GM21723 (cell line): Measurements from ENCODE around the gene ZNF518A.
"Not testable (repeated sequence)": the region's sequence is repeated elsewhere in the genome, so short reads cannot be mapped to it uniquely, and the experiment has no call there.

ENCODE experiments used
- ATAC-seq: cut with Tn5 transposase; IDR thresholded peaks from one replicate; pipeline ENCODE4 v1.9.1; 2021; ENCODE audit warnings: mild to moderate bottlenecking, moderate library complexity; ENCODE audit not compliant: unreplicated experiment

The ZNF518A gene

GRCh38 chr10:96136810-96137209, 6.7 kb downstream of the ZNF518A start:
- no peak for ATAC-seq

DNA sequence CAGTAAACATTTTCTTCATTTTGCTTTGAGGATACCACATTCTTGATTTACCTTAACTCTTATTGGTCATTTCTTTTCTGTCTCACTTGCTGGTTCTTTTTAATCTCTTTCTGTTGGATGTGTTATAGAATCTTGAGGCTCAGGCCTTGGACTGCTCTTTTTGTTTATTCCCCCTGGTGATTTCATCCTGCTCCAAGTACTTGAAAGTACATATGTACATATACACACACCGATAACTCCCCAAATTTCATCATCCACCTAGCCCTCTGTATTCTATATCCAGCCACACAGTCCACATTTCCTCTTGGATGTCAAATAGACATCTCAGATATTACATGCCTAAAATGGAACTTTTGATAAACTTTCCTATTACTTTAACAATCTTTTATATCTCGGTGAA, 7.5 kb downstream of the ZNF518A start:
- ATAC-seq: no peak

GRCh38 chr10:96138102-96138501, 8.0 kb downstream of the ZNF518A start:
- ATAC-seq: peak; percentile 98

DNA sequence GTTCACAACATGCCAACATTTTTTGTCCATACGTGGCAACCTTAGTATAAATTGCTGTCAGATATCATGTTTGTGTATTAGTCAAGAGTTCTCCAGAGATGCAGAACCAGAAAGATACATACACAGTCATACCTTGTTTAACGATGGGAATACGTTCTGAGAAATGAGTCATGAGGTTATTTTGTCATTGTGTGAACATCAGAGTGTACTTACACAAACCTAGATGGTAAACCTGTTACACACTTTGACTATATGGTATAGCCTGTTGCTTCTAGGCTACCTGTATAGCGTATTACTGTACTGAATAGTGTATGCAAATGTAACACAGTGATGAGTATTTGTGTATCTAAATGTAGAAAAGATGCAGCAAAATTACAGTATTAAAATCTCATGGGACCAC, 22.3 kb downstream of the ZNF518A start:
- ATAC-seq: no peak

DNA sequence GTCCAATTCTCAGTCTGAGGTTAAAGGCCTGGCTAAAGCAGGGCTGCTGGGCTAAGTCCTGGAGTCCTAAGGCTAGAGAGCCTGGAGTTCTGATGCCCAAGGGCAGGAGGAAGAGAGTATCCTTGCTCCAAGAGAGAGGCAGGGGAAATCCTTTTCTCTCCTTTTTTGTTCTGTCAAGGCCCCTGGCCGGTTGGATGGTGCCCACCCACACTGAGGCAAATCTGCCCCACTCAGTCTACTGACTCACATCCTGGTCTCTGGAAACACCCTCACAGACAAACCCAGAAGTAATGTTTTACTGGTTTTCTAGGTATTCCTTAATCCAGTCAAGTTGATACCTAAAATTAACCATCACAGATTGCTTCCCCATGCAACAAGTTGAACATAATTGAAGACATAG, 23.0 kb downstream of the ZNF518A start:
- no peak for ATAC-seq

DNA sequence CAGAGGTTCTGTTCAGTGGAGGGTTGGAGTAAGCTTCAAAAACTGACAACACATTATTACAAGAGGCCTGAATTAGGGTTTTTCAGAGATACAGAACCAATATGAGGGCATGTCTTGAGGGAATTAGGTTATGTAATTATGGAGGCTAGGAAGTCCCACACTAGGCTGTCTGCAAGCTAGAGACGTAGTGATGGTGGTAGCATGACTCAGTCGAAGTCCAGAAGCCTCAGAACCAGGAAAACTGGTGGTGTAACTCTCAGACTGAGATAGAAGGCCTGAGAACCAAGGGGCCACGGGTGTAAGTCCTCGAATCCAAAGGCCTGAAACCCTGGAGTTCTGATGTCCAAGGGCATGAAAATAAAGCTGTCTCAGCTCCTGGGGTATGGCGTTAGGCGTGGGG, 35.6 kb downstream of the ZNF518A start:
- ATAC-seq: no peak

DNA sequence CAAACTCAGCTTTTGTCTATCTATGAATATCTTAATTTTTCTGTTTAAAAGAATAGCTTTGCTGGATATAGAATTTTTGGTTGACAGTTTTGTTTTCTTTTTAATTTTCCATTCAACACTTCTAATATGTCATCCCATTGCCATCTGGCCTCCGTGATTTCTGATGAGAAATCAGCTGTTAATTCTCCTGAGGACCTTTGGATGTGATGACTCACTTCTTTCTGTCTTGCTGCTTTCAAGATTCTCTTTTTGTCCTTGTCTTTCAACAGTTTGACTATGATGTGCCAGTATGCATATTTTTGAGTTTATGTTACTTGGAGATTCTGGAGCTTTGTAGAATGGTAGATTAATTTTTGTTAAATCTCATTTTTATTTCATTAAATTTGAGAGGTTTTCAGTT, 38.4 kb downstream of the ZNF518A start:
- no peak for ATAC-seq

DNA sequence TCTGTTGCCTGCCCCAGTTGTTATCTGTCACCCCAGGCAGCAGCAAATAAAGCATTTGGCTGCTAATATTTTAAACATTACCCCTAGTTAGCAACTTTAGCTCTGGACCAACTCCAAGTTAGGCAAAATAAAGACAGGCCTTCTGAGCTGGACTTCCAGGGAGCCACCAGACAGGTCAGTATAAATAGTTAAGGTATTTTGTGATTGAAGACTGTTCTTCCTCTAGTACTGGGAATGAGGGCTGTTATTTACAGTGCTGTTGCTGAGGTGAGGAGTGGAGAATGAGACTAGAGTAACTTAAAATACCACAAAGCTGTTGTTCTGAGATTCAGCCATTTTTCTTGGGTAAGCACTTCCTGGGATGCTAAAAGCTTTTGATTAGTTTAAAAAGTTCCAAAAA, 40.1 kb downstream of the ZNF518A start:
- no peak for ATAC-seq

DNA sequence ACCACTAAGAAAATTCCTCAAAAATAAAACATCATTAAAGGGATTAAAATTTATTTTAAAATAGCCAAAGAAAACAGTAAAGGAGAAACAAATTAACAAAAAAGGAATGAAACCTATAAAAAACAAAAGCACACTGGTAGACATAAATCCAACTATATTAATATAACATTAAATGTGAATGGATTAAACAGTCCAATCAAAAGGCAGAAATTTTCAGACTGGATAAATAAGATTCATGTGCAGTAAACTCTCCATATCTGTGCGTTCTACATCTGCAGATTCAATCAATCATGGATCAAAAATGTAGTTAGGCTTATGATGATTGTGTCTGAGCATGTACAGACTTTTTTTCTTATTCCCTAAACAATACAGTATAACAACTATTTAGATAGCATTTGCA, 42.6 kb downstream of the ZNF518A start:
- no peak for ATAC-seq

DNA sequence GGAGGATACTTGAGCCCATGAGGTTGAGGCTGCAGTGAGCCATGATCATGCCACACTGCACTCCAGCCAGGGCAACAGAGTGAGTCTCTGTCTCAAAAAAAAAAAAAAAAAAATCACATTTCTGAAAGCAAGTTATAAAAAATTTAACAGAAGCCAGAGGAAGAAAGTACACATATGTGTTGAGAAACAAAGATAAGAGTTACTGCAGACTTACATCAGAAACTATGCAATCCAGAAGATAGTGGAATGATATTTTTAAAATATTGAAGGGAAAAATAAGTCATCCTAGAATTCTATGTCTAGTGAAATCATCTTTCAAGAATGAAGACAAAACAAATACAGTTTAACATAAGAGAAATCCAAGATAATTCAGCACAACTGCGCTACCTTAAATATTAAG, 46.9 kb downstream of the ZNF518A start:
- no peak for ATAC-seq

DNA sequence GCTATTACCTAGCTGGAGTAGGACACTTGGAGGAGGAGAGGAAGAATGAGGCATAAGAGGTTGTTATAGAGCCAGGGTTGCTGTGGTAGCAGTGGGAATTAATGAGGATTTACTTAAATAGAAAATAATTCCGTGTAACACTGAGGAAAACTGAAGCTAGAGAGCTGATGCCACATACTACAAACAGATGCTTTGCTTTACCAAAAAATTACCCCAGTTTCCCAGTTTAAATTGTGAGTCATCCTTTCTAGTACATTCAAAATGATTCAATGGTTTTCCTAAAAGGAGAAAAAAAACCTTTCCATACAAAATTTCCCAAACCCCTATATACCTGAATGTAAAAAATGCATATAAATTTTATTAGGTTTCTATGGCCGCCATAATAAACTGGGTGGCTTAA, 58.3 kb downstream of the ZNF518A start:
- no peak for ATAC-seq

DNA sequence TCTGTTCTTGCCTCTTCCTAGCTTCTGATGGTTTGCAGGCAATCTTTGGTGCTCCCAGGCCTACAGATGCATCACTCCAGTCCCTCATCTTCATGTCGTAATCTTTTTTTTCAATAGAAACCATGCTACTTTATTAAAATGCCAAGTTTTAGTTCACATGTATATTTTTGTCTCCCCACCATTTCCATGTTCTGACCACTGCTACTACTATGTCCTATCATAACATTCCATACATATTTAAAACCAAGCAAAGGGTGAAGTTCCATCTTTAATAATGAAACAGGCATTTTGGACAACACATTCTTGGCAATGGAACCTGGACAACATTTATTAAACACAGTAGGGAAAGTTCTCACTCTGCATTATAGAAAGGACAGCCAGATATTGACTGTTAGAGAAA, 58.8 kb downstream of the ZNF518A start:
- ATAC-seq: no peak

DNA sequence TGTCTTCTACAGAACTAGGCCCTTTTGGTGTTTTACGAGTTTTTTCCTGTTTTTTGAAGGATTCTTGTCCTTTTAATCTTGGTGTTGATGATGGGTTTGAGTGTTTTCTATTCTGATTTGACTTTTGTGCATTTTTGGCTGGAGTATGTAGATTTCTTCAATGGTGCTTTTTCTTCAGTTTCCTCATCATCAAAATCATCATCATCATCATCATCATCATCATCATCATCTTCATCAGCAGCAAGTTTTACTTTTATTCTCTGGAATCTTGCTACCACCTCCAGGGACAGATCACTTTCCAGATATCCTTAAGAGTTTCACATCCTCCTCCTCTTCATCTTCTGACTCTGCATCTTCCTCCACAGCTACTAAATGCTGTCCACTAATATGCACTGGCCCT, 59.4 kb downstream of the ZNF518A start:
- not testable (repeated sequence) for ATAC-seq

DNA sequence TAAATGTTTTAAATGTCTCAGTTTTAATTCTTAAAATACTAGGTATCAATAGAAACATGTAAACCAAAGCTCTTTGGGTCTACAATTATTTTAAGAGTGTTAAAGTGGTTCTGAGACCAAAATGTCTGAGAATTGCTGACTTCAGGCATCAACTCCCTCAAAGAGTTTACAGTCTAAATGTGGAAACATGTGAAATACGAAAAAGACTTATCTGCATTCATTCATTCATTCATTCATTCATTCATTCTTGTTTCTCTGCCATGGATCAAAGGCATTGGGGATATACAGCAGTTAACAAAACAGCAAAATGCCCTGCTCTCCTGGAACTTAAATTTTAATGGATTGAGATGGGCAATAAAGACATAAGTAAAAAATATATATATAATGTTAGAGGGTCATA, 71.4 kb downstream of the ZNF518A start:
- ATAC-seq: no peak

- ATAC-seq: no peak
Observed at GRCh38 chr10:96205580-96205979, 75.5 kb downstream of the ZNF518A start.

DNA sequence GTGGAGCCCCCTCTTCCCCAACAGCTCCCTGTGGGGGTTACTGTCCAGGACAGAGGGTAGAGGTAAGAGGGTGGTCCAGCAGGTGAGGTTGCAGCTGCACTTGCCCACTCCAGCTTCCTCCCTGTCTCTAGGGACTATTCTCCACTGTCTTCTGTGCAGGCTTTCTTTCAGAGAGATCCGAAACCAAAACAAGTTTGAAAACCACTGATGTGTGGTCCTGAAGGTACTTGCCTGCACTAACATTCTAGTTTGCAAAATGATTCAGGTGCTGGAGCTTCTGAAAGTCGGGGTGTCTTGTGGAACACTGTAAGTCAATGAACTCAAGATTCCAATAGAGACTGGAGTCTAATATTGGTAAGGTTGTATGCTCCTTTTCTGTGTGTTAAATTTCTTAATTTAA, 78.2 kb downstream of the ZNF518A start:
- ATAC-seq: peak; percentile 67

- ATAC-seq: no peak
Observed at GRCh38 chr10:96208946-96209345, 78.8 kb downstream of the ZNF518A start.

DNA sequence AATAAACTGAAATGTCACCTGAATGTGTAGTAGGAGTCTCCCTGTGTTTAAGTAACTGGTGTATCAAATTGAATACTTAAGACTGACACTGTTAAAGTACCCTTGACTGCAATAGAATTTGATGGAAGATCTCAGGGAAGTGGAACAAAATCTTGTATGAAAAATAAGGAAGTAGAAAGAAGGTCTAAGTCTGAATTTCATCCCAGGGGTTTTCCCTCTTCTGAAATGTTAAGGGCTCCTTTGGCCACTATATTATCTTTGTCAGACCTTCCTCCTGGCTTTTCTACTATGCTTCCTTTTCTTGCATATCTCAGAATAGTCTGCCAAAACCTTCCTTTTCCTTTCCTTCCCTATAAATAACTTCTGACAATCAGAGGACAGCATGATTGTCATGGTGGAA, 81.7 kb downstream of the ZNF518A start:
- no peak for ATAC-seq

DNA sequence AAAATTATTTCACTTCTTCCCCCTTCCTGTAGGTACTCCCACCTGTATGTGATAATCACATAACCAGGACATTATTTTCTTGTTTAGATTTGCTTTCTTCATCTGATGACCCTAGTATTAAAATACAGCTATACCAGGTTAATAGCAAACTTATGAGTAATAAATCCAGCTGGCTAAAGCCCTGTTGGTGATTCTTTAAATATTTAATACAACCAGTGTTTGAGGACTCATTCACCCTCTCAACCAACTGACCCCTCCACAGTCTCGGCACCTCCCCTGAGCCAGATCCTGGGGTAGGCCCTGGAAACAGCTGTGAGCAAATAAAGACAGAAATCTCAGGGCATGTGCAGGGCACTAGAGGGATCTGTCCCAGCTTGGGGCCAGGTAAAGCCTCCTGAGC, 82.8 kb downstream of the ZNF518A start:
- no peak for ATAC-seq
